ENCODE measurements around the gene CRTC1. TPM values are rescaled to one million over a fixed set of nuclear protein-coding genes. Genes with fewer than 3 reads are reported as not detected.

Gene CRTC1
- total and polyA plus RNA-seq, 10 donors: 3.1 to 15.7 (median 8.2) TPM

DNA sequence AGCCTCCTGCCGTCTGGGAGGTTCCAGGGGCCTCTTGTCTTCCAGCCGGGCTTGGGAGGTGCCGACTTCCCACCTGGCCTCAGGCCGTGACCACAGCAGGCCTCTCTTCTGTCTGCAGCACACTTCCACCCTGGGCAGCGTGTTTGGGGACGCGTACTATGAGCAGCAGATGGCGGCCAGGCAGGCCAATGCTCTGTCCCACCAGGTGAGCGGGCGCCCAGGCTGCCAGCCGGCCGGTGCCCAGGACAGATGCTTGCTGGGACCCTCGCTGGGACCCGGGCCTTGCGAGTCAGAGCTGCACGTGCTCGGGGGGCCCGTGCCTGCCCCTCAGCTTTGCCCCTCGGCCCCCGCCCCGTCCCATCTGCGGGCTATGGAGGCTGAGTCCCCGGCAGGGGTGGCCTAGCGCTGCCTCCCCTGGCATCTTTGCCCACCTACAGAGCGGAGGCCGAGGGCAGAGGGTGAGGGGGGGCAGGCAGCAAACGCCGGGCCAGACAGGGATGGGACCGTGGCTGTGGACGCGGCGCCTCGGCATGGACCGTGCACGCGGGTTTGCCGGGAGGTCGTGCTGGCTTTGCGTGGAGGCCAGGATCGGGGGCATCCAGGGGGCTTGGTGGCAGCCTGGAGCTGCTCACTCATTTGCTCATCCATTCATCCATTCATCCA is 91.4 kb downstream of the CRTC1 start:
- H3K27ac ChIP-seq: no peak overlapping the region

DNA sequence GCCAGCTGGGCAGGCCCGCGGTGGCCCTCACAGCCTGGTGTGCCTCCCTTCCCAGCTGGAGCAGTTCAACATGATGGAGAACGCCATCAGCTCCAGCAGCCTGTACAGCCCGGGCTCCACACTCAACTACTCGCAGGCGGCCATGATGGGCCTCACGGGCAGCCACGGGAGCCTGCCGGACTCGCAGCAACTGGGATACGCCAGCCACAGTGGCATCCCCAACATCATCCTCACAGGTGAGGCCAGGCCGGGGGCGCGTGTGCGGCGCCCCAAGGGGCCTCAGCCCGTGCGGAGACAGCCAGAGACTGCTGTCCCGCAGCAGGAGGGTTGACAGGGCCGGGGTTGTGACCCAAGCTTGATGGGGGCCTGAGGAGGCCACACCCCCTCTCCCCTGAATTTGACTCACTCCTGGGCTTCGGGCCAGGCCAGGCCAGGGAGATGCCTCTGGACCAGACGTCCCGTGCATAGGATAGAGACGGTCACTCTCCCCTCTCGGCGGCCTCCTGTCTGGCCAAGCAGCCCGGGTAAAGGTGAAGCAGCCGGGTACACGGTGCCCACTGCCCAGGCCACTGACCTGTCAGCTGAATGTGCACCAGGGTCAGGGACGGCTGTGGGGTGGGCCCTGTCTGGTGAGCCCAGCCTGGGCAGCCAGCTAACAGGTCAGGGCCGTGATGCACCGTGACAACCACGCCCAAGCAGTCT is 92.3 kb downstream of the CRTC1 start:
- WGBS, 5 donors: 88 to 98% (median 91%) methylated on average over 8 to 33 of the region's 33 CpGs

More for the DNA sequence above, 91.4 kb downstream of the CRTC1 start:
- no peak overlapping the region for H3K4me3 ChIP-seq
- H3K4me1 ChIP-seq: peaks cover 0 to 11% (median 0%) of the 10 kb centered on the region in 6 donors
- no peaks in the 10 kb centered on the region for H3K9me3 ChIP-seq
- peaks cover 0 to 28% (median 0%) of the 10 kb centered on the region in 7 donors for H3K27me3 ChIP-seq (replicated peaks in 1 of 7)
- intact Hi-C loops (cut with DNase I; ENCODE audit: low total_unique reads): no loop called here
- no peak for DNase-seq
- TF ChIP-seq, protein P1, sequence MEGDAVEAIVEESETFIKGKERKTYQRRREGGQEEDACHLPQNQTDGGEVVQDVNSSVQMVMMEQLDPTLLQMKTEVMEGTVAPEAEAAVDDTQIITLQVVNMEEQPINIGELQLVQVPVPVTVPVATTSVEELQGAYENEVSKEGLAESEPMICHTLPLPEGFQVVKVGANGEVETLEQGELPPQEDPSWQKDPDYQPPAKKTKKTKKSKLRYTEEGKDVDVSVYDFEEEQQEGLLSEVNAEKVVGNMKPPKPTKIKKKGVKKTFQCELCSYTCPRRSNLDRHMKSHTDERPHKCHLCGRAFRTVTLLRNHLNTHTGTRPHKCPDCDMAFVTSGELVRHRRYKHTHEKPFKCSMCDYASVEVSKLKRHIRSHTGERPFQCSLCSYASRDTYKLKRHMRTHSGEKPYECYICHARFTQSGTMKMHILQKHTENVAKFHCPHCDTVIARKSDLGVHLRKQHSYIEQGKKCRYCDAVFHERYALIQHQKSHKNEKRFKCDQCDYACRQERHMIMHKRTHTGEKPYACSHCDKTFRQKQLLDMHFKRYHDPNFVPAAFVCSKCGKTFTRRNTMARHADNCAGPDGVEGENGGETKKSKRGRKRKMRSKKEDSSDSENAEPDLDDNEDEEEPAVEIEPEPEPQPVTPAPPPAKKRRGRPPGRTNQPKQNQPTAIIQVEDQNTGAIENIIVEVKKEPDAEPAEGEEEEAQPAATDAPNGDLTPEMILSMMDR (IDR thresholded peaks at IDR 0.05 in 8 of 11, conservative IDR thresholded peaks at IDR 0.05 in 3 of 11): no peak
- peak in 1 of 3 donors; percentile 56 for TF ChIP-seq POLR2AphosphoS5 (IDR thresholded peaks at IDR 0.05)
- H3K36me3 ChIP-seq: peaks cover 0 to 20% (median 0%) of the 10 kb centered on the region in 6 donors
- WGBS, 5 donors: 93 to 98% (median 95%) methylated on average over 25 to 40 of the region's 40 CpGs

DNA sequence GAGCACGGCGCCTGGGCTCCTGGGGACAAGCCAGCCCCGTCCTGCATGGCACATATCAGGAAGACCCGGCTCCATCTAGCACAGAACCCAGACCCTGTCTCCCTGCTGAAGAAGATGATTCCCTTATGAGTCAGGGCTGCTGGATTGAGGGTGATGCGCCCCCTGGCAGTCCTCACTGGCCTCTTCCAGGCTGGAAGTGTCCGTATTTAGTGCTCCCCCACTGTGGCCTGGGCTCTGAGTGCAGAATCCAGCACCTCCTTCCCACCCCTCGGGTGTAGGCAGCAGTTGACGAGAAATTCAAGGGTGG is 92.8 kb downstream of the CRTC1 start:
- peaks cover 0 to 41% (median 0%) of the 10 kb centered on the region in 7 donors for H3K27me3 ChIP-seq (replicated peaks in 1 of 7)
- 83 to 95% (median 89%) methylated on average over 5 to 8 of the region's 8 CpGs for WGBS, 5 donors
- H3K36me3 ChIP-seq: peaks cover 0 to 20% (median 0%) of the 10 kb centered on the region in 6 donors
- no peak overlapping the region for H3K27ac ChIP-seq
- TF ChIP-seq POLR2A (IDR thresholded peaks at IDR 0.05) (no peak), POLR2AphosphoS5 (IDR thresholded peaks at IDR 0.05) (no peak)
- TF ChIP-seq, protein P1 (IDR thresholded peaks at IDR 0.05 in 8 of 11, conservative IDR thresholded peaks at IDR 0.05 in 3 of 11): no peak
- intact Hi-C loops (cut with DNase I; ENCODE audit: low total_unique reads): no loop called here
- H3K9me3 ChIP-seq: no peaks in the 10 kb centered on the region
- no peak overlapping the region for H3K4me3 ChIP-seq
- peaks cover 0 to 11% (median 0%) of the 10 kb centered on the region in 6 donors for H3K4me1 ChIP-seq
- no peak for DNase-seq

More for the DNA sequence above, 92.3 kb downstream of the CRTC1 start:
- TF ChIP-seq POLR2A (IDR thresholded peaks at IDR 0.05): no peak
- peak in 1 of 3 donors; percentile 42 for TF ChIP-seq POLR2AphosphoS5 (IDR thresholded peaks at IDR 0.05)
- peaks cover 0 to 20% (median 0%) of the 10 kb centered on the region in 6 donors for H3K36me3 ChIP-seq
- H3K9me3 ChIP-seq: no peaks in the 10 kb centered on the region
- H3K27me3 ChIP-seq (replicated peaks in 1 of 7): peaks cover 0 to 36% (median 0%) of the 10 kb centered on the region in 7 donors
- intact Hi-C loops (cut with DNase I; ENCODE audit: low total_unique reads): no loop called here
- peaks cover 0 to 11% (median 0%) of the 10 kb centered on the region in 6 donors for H3K4me1 ChIP-seq
- no peak for DNase-seq
- no peak overlapping the region for H3K4me3 ChIP-seq
- no peak overlapping the region for H3K27ac ChIP-seq

DNA sequence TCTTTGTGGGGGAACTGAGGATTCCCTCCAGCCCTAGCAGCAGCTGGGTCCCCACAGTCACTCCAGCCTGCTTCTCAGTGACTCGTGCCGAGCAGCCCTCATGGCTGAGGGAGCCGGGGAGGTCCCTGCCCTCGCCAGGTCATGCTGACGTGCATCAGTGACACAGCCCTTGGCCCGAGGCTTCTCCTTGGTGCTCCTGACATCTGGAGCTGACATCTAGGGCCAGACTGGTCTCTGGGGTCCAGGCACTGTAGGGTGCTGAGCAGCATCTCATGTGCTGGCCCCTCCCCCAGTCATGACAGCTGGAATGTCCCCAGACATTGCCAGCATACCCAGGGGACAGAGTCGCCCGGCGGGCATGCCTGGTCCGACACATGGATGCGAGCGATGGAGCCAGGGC is 93.3 kb downstream of the CRTC1 start:
- WGBS, 5 donors: 53 to 80% (median 75%) methylated on average over 3 to 12 of the region's 12 CpGs
- Histone ChIP-seq H3K27me3 (replicated peaks in 1 of 7) (peaks cover 0 to 46% (median 0%) of the 10 kb centered on the region in 7 donors), H3K4me1 (peaks cover 0 to 11% (median 0%) of the 10 kb centered on the region in 6 donors), H3K27ac (no peak overlapping the region), H3K36me3 (peaks cover 0 to 20% (median 0%) of the 10 kb centered on the region in 6 donors), H3K4me3 (no peak overlapping the region), H3K9me3 (no peaks in the 10 kb centered on the region)
- TF ChIP-seq, protein P1 (IDR thresholded peaks at IDR 0.05 in 8 of 11, conservative IDR thresholded peaks at IDR 0.05 in 3 of 11): no peak
- no peak for TF ChIP-seq POLR2A (IDR thresholded peaks at IDR 0.05)
- peak in 1 of 3 donors; percentile 32 for TF ChIP-seq POLR2AphosphoS5 (IDR thresholded peaks at IDR 0.05)
- DNase-seq: no peak
- intact Hi-C loops (cut with DNase I; ENCODE audit: low total_unique reads): no loop called here
